ENCODE results near the gene SHISA9.

DNA sequence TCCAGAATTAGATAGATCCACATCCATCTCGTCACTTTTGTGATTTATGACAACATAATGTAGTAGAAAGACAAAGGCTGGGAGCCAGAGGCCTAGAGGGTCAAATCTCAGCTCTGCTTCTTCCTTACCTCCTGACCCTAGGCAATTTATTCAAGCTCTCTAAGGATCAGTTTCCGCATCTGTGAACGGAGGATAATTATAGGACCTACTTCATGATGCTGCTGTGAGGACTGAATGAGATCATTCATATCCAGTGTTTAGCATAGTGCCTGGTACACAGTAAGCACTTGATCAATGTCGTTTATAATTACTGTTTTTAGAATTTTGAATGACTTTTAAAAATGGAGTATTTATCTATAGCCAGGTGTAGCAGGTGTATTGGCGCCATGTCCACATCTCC is 128.4 kb downstream of the SHISA9 start:
- TF ChIP-seq, protein P1, sequence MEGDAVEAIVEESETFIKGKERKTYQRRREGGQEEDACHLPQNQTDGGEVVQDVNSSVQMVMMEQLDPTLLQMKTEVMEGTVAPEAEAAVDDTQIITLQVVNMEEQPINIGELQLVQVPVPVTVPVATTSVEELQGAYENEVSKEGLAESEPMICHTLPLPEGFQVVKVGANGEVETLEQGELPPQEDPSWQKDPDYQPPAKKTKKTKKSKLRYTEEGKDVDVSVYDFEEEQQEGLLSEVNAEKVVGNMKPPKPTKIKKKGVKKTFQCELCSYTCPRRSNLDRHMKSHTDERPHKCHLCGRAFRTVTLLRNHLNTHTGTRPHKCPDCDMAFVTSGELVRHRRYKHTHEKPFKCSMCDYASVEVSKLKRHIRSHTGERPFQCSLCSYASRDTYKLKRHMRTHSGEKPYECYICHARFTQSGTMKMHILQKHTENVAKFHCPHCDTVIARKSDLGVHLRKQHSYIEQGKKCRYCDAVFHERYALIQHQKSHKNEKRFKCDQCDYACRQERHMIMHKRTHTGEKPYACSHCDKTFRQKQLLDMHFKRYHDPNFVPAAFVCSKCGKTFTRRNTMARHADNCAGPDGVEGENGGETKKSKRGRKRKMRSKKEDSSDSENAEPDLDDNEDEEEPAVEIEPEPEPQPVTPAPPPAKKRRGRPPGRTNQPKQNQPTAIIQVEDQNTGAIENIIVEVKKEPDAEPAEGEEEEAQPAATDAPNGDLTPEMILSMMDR (conservative IDR thresholded peaks at IDR 0.05; ENCODE audit: low read length): no peak
- TF ChIP-seq EZH2phosphoT487 (IDR thresholded peaks at IDR 0.05; ENCODE audit: borderline replicate concordance, low read depth, low read length): no peak
